ENCODE data around the gene TANGO6. TPM values are rescaled to one million over a fixed set of nuclear protein-coding genes. Genes with fewer than 3 reads are reported as not detected.
"Not testable (repeated sequence)": the region's sequence is repeated elsewhere in the genome, so short reads cannot be mapped to it uniquely, and the experiment has no call there.

Gene TANGO6
- polyA plus RNA-seq, 1 experiment = 14.6 TPM

DNA sequence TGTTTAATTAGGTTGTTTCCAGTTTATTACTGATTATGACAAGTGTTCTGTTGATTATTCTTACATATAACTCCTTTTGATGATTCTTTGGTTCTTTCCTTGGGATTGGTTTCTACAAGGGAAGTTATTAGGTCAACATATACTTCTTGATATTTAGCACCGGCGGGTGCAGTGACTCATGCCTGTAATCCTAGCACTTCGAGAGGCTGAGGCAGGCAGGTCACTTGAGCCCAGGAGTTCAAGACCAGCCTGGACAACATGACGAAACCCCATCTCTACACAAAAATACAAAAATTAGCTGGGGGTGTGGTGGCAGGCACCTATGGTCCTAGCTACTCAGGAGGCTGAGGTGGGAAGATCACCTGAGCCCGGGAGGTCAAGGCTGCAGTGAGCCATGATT lies 141.9 kb downstream of the TANGO6 start:
- ChIA-PET POLR2A (no interaction called here), CTCF (no interaction called here)
- no peak for DNase-seq (ENCODE audit: low read depth)
- Histone ChIP-seq H3K4me3 (ENCODE audit: low read depth, low read length) (no peak overlapping the region), H3K36me3 (ENCODE audit: control insufficient read depth, insufficient read depth, low read length) (no peaks in the 10 kb centered on the region), H3K27me3 (ENCODE audit: control insufficient read depth, insufficient read depth, low read length) (no peaks in the 10 kb centered on the region)
- TF ChIP-seq CTCF (IDR thresholded peaks at IDR 0.05; ENCODE audit: insufficient read depth, low read depth, low read length) = no peak

DNA sequence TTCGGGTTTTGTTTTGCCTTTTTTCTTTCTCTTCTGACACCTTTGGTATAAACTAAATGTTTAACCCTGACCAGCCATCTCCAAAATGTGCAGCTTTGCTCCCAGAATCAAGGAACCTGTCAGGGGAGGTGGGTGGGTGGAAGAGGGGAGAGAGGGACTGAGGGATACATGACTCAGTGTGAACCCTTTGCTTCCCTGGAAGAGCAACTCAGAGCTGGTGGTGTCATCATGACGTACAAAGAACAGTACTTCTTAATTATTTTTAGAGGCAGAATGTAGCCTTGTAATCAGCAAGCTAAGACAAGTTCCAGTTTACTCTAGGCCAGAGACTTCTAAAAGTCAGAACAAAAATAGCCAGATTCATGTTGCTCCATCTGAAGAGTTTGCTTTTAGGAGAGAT lies 142.5 kb downstream of the TANGO6 start:
- no peak for DNase-seq (ENCODE audit: low read depth)
- CTCF ChIA-PET = no interaction called here
- Histone ChIP-seq H3K27me3 (ENCODE audit: control insufficient read depth, insufficient read depth, low read length) (no peaks in the 10 kb centered on the region), H3K36me3 (ENCODE audit: control insufficient read depth, insufficient read depth, low read length) (no peaks in the 10 kb centered on the region), H3K4me3 (ENCODE audit: low read depth, low read length) (no peak overlapping the region)
- TF ChIP-seq CTCF (IDR thresholded peaks at IDR 0.05; ENCODE audit: insufficient read depth, low read depth, low read length) = no peak
- POLR2A ChIA-PET = no interaction called here

DNA sequence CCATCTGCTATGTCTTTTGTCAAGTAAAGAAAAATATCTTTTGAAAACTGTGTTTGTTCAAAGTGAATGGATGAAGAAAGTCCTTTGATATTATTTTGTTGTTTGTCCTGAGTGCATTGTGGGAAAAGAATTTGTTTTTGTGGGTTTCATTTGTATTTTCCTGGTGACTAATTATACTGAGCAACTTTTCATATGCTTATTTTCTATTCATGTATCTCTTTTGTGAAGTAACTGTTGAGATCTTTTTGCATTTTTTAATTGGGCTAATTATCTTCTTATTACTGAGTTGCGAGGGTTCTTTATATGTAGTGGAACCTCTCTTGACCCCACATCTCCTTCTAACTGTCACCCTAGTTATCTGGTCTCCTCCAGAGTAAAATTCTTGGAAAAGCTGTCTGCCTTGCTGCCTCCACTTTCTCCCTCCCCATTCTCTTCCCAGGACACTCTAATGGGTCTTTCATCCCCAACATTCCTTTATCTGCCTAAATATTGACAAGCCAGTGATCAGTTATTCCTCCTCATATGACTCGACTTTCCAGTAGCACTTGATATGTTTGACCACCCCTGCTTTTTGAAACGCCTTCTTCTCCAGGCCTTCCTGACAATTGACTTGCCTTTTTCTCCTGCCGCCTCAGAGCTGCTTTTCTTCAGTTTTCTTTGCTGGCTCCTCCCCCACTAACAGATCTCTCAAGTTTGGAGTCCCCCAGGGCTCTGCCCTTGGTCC lies 144.6 kb downstream of the TANGO6 start:
- H3K27me3 ChIP-seq (ENCODE audit: control insufficient read depth, insufficient read depth, low read length) = no peaks in the 10 kb centered on the region
- H3K36me3 ChIP-seq (ENCODE audit: control insufficient read depth, insufficient read depth, low read length) = no peaks in the 10 kb centered on the region
- no peak overlapping the region for H3K4me3 ChIP-seq (ENCODE audit: low read depth, low read length)
- POLR2A ChIA-PET = no interaction called here
- TF ChIP-seq CTCF (IDR thresholded peaks at IDR 0.05; ENCODE audit: insufficient read depth, low read depth, low read length) = no peak
- CTCF ChIA-PET = no interaction called here
- no peak for DNase-seq (ENCODE audit: low read depth)

- H3K4me3 ChIP-seq (ENCODE audit: low read depth, low read length); POLR2A ChIA-PET; DNase-seq (ENCODE audit: low read depth); H3K27me3 ChIP-seq (ENCODE audit: control insufficient read depth, insufficient read depth, low read length); H3K36me3 ChIP-seq (ENCODE audit: control insufficient read depth, insufficient read depth, low read length); CTCF ChIA-PET: not testable (repeated sequence)
Measured at GRCh38 chr16:68990172-68990845, 147.0 kb downstream of the TANGO6 start.

DNA sequence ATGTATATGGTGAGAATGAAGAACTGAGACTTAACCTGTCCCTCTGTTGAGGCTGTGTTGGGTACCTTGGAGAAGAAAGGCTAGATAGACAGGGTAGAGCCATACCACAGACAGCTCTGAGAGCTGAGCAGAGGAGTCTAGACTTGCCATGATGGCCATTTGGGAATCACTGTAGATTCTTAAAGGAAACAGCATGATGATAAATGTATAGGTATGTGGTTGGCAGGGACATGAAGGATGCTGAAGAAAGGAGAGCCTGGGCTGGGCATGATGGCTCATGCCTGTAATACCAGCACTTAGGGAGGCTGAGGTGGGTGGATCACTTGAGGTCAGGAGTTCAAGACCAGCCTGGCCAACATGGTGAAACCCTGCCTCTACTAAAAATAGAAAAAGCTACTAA lies 147.7 kb downstream of the TANGO6 start:
- ChIA-PET CTCF (no interaction called here), POLR2A (no interaction called here)
- no peaks in the 10 kb centered on the region for H3K36me3 ChIP-seq (ENCODE audit: control insufficient read depth, insufficient read depth, low read length)
- TF ChIP-seq CTCF (IDR thresholded peaks at IDR 0.05; ENCODE audit: insufficient read depth, low read depth, low read length) = no peak
- DNase-seq (ENCODE audit: low read depth) = no peak
- H3K4me3 ChIP-seq (ENCODE audit: low read depth, low read length) = no peak overlapping the region
- no peaks in the 10 kb centered on the region for H3K27me3 ChIP-seq (ENCODE audit: control insufficient read depth, insufficient read depth, low read length)

Data from BJ (cell line).